ENCODE measurements around the gene MAPKAPK3.

DNA sequence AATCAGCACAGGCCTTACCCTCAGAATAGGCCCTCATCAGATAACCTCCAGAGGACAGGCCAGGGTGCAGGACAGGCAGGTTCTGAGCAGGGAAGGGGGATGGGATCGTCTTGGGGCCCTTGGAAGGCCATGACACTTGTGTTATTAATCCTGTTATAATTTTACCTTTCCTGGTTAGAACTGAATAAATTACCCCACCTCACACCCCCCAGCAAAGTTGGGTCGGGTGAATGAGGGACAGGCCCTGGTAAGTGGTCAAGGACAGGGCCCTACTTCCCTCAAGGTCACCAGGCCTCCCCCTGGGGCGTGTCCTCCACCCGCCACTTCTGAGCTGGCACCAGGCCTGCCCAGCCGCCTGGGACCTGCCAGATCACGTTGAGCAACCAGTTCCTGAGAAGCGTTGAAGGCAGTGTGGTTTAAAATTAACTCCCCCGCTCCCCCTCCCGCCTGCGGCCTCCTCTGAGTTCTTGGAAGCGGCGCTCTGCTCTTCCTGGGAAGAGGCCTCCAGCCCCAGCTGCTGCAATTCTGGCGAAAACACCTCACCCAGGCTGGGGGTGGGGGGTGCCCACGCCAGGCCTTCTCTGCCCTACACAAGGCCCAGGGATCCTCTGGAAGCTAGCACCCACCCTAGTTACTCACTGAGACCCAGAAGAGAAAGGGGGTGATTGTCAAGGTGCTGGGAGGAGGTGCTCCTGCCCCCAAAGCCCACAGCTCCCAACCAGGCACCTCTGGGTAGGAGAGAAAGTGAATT lies 15.9 kb upstream of the MAPKAPK3 start:
- TF ChIP-seq, protein P1, sequence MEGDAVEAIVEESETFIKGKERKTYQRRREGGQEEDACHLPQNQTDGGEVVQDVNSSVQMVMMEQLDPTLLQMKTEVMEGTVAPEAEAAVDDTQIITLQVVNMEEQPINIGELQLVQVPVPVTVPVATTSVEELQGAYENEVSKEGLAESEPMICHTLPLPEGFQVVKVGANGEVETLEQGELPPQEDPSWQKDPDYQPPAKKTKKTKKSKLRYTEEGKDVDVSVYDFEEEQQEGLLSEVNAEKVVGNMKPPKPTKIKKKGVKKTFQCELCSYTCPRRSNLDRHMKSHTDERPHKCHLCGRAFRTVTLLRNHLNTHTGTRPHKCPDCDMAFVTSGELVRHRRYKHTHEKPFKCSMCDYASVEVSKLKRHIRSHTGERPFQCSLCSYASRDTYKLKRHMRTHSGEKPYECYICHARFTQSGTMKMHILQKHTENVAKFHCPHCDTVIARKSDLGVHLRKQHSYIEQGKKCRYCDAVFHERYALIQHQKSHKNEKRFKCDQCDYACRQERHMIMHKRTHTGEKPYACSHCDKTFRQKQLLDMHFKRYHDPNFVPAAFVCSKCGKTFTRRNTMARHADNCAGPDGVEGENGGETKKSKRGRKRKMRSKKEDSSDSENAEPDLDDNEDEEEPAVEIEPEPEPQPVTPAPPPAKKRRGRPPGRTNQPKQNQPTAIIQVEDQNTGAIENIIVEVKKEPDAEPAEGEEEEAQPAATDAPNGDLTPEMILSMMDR (IDR thresholded peaks at IDR 0.05; ENCODE audit: low read depth, low read length, poor library complexity, severe bottlenecking), result no peak
- no peak for TF ChIP-seq EZH2phosphoT487 (IDR thresholded peaks at IDR 0.05; ENCODE audit: borderline replicate concordance, low read length)

Data from DOHH2 (cell line).